ENCODE data around the gene PRAMEF17.
"Not testable (repeated sequence)": the region's sequence is repeated elsewhere in the genome, so short reads cannot be mapped to it uniquely, and the experiment has no call there.

Gene PRAMEF17

GRCh38 chr1:13389332-13389731 is at the start of gene PRAMEF17:
Gene PRAMEF17 (plus strand): TSS chr1:13389632. CDS start chr1:13389658, 26 bp downstream.
- not testable (repeated sequence) for DNase-seq

GRCh38 chr1:13342496-13342895 is 46.9 kb upstream of the PRAMEF17 start:
- not testable (repeated sequence) for DNase-seq

GRCh38 chr1:13347034-13347433 is 42.4 kb upstream of the PRAMEF17 start, which contains the start of gene PRAMEF14:
Gene PRAMEF14 (minus strand): TSS chr1:13347134. CDS start chr1:13345314, 1,820 bp downstream.
- not testable (repeated sequence) for DNase-seq

- not testable (repeated sequence) for DNase-seq
These were observed 36.0 kb upstream of the PRAMEF17 start for GRCh38 chr1:13353476-13353875.

GRCh38 chr1:13354475-13354874 is 35.0 kb upstream of the PRAMEF17 start:
- DNase-seq, result not testable (repeated sequence)

GRCh38 chr1:13356774-13357173 is 32.7 kb upstream of the PRAMEF17 start:
- DNase-seq, result not testable (repeated sequence)

- not testable (repeated sequence) for DNase-seq
These were observed 27.1 kb upstream of the PRAMEF17 start for GRCh38 chr1:13362364-13362763.

- not testable (repeated sequence) for DNase-seq
These were observed 24.5 kb upstream of the PRAMEF17 start for GRCh38 chr1:13364928-13365327.

GRCh38 chr1:13366536-13366935 is 22.9 kb upstream of the PRAMEF17 start:
- not testable (repeated sequence) for DNase-seq

GRCh38 chr1:13368544-13368943 is 20.9 kb upstream of the PRAMEF17 start:
- not testable (repeated sequence) for DNase-seq

- DNase-seq, result not testable (repeated sequence)
These were observed 10.4 kb upstream of the PRAMEF17 start for GRCh38 chr1:13378983-13379382.

- DNase-seq, result not testable (repeated sequence)
These were observed 9.1 kb upstream of the PRAMEF17 start for GRCh38 chr1:13380380-13380779.

GRCh38 chr1:13393004-13393403 is 3.6 kb downstream of the PRAMEF17 start:
- not testable (repeated sequence) for DNase-seq

GRCh38 chr1:13394761-13395160 is 5.3 kb downstream of the PRAMEF17 start:
- not testable (repeated sequence) for DNase-seq

GRCh38 chr1:13395311-13395710 is 5.9 kb downstream of the PRAMEF17 start:
- DNase-seq, result not testable (repeated sequence)

- no peak for DNase-seq
These were observed 18.4 kb downstream of the PRAMEF17 start for GRCh38 chr1:13407811-13408210.

GRCh38 chr1:13410150-13410549 is 20.7 kb downstream of the PRAMEF17 start, which contains the start of gene PRAMEF20:
Gene PRAMEF20 (plus strand): TSS chr1:13410450. CDS start chr1:13416355, 5,905 bp downstream.
- DNase-seq, result not testable (repeated sequence)

GRCh38 chr1:13430495-13430894 is 41.1 kb downstream of the PRAMEF17 start:
- DNase-seq, result no peak

GRCh38 chr1:13432251-13432650 is 42.8 kb downstream of the PRAMEF17 start:
- no peak for DNase-seq

- not testable (repeated sequence) for DNase-seq
These were observed 44.4 kb downstream of the PRAMEF17 start for GRCh38 chr1:13433694-13434358.

GRCh38 chr1:13435458-13435857 is 46.0 kb downstream of the PRAMEF17 start:
- no peak for DNase-seq

- not testable (repeated sequence) for DNase-seq
These were observed 49.8 kb downstream of the PRAMEF17 start for GRCh38 chr1:13439104-13439783.
